Skeletal muscle tissue (tissue), 4 donors: Measurements from ENCODE around the gene KCNT1. TPM values are rescaled to one million over a fixed set of nuclear protein-coding genes. Genes with fewer than 3 reads are reported as not detected.
A peak's percentile ranks its signal among the peaks of the same experiment; 100 is the strongest.

Source experiments
- H3K27ac ChIP-seq: one replicate; pipeline ENCODE4 v1.7.0; 2013; ENCODE audit warnings: mild to moderate bottlenecking, low read depth, low read length, inconsistent platforms
- H3K27me3 ChIP-seq, 3 donors: one replicate each; pipeline ENCODE4 v1.7.0; 2013; ENCODE audit warnings: low read length in 3 of 3; ENCODE audit not compliant: control insufficient read depth in 3 of 3, insufficient read depth in 3 of 3
- H3K36me3 ChIP-seq, 3 donors: one replicate each; pipeline ENCODE4 v1.7.0; 2013; ENCODE audit warnings: low read length in 3 of 3; ENCODE audit not compliant: control insufficient read depth in 3 of 3, insufficient read depth in 3 of 3
- H3K4me1 ChIP-seq, 3 donors: one replicate each; pipeline ENCODE4 v1.7.0; 2013; ENCODE audit warnings: low read length in 3 of 3, mild to moderate bottlenecking in 3 of 3; ENCODE audit not compliant: control insufficient read depth in 3 of 3, insufficient read depth in 3 of 3
- H3K4me3 ChIP-seq, 3 donors: one replicate each; pipeline ENCODE4 v1.7.0; 2013; ENCODE audit warnings: low read length in 3 of 3
- H3K9ac ChIP-seq, 3 donors: one replicate each; pipeline ENCODE4 v1.7.0; 2013; ENCODE audit warnings: low read length in 3 of 3, mild to moderate bottlenecking in 3 of 3, moderate library complexity in 2 of 3, low read depth in 1 of 3
- H3K9me3 ChIP-seq, 3 donors: one replicate each; pipeline ENCODE4 v1.7.0; 2013; ENCODE audit warnings: low read length in 3 of 3; ENCODE audit not compliant: control insufficient read depth in 3 of 3
- total RNA-seq: library from RNA; depleted of rRNA; stranded (reverse); fragments of >200 nt; gene quantifications from one replicate; pipeline ENCODE4 v1.2.3, GENCODE V29; 2014
- donor health status: Osteomylitis.

Gene KCNT1
- total RNA-seq, 1 donor from 2014 or later, result 1.6 TPM

DNA sequence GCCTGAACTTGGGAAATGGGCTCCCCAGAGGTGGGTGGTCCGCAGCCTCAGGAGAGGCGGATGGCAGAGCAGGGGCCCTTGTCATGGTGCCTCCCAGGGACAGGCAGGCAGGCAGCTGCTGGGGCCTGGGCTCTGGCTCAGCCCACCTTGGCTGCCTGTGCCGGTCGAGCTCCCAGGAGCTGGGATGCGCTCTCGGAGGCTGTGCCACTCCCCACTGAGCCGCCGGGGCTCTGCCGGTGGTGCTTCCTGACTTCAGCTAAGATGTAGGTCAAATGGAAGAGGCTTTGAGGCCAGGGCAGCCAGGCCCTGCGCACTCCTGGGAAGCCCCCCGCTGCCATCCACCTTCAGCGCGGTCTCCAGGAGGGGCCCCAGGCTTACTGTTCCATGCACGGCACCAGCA is 41.0 kb downstream of the KCNT1 start:
- H3K36me3 ChIP-seq, result no peaks in the 10 kb centered on the region
- H3K27me3 ChIP-seq, result peaks cover 4 to 13% (median 5%) of the 10 kb centered on the region in 3 donors
- peak overlapping the region; percentile 77 for H3K27ac ChIP-seq
- peaks cover 35 to 61% (median 47%) of the 10 kb centered on the region in 3 donors for H3K4me1 ChIP-seq
- no peaks in the 10 kb centered on the region for H3K9me3 ChIP-seq
- H3K9ac ChIP-seq, result peak overlapping the region in 2 of 3 donors; percentile 72 to 90
- H3K4me3 ChIP-seq, result no peak overlapping the region

DNA sequence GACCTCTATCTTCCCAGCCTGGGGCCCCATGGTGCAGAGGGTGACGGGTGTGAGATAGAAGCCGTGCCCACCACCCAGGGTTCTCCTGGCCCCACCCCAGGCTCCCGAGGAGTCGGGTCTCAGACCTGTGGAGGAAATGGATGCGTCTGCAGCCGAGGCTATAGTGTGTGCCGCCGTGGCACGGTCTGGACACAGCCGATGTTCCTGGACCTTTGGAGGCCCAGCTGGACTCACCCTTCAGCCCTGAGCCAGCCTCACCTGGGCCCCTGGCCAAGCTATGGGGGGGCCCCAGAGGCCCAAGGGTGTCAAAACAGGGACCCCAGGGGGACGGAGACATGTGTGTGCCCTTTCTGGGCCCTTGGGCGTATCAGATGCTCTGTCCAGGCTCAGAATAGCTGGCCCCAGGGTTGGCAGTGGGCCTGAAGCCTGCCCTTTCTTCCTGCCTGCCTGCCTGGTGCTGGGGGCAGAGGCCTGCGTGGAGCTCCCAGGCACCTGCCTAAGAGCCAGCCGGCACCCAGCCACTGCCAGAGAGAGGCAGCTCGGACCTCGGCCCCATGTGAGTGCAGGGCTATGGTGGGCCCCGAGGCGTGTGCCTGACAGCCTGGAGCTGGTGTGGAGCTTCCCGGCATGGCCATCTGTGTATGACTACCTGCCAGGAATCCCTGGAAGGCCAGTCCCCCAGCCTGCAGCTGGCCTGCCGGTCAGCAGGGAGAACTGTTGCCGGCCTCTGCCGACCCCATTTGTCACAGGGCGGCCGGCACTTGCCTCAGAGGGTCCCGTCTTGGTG is 41.8 kb downstream of the KCNT1 start:
- Histone ChIP-seq H3K9me3 (no peaks in the 10 kb centered on the region), H3K27me3 (peaks cover 0 to 6% (median 0%) of the 10 kb centered on the region in 3 donors), H3K36me3 (no peaks in the 10 kb centered on the region), H3K4me1 (peaks cover 35 to 66% (median 50%) of the 10 kb centered on the region in 3 donors), H3K4me3 (peak overlapping the region; percentile 30 to 76 (median 71)), H3K27ac (peak overlapping the region; percentile 77), H3K9ac (peak overlapping the region; percentile 72 to 90 (median 77))

DNA sequence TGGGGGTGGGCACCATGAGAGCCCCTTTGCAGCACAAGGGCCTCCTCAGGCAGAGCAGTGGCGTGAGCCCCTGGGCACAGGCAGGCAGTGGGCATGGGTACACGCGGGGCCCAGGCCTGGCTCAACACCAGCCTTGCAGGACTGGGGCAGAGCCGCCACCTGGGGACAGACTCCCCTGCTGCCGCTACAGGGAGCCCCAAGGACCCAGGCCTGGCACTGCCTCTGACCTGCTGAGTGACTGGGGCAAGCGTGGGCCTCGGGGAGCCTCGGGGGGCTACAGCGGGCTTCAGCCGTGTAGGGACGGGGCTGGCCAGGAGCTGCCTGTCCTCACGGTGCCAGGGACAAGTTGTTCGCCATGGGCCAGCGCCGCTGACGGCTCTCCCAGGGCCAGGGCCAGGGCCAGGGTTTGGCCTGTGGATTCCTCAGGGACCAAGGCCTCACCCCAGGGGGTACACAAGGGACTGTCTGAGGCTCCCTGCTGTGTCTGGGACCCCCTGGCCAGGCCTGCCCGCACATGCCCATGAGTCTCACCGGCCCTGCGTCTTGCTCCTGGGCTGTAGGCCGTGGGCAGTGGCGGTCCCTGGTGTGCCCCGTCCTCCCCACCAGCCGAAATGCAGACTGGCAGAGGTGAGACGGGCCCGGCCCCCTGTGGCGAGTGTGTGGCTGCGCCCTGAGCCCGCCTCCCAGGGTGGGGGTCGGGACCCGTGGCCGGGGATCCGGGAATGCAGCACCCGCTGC is 42.5 kb downstream of the KCNT1 start:
- peak overlapping the region; percentile 30 to 76 (median 71) for H3K4me3 ChIP-seq
- peak overlapping the region; percentile 72 to 90 (median 77) for H3K9ac ChIP-seq
- no peaks in the 10 kb centered on the region for H3K9me3 ChIP-seq
- peaks cover 0 to 6% (median 0%) of the 10 kb centered on the region in 3 donors for H3K27me3 ChIP-seq
- H3K27ac ChIP-seq, result peak overlapping the region; percentile 77
- H3K36me3 ChIP-seq, result no peaks in the 10 kb centered on the region
- peaks cover 35 to 69% (median 56%) of the 10 kb centered on the region in 3 donors for H3K4me1 ChIP-seq

DNA sequence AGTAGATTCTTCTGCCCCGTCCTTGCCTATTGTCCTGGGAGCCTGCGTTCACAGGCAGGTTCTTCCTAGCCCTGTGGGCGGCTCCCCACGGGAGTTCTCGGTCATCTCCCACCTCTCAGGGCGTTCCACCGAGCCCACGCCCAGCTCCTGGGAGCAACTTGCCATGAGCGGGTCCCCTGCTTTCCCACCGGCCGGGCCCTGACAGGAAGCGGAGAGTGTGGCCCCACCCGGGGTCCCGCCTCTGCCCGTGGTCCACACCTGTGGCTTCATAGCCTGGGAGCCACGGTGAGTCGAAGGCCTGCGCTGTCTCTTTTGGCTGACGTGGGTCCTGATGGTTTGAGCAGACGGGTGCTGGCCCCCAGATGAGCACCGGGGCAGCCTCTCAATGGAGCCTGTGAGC is 43.2 kb downstream of the KCNT1 start:
- Histone ChIP-seq H3K36me3 (no peaks in the 10 kb centered on the region), H3K9me3 (no peaks in the 10 kb centered on the region), H3K27me3 (peaks cover 0 to 1% (median 0%) of the 10 kb centered on the region in 3 donors), H3K4me3 (peak overlapping the region in 2 of 3 donors; percentile 71 to 76), H3K9ac (peak overlapping the region in 2 of 3 donors; percentile 72 to 90), H3K4me1 (peaks cover 30 to 69% (median 57%) of the 10 kb centered on the region in 3 donors), H3K27ac (peak overlapping the region; percentile 77)

DNA sequence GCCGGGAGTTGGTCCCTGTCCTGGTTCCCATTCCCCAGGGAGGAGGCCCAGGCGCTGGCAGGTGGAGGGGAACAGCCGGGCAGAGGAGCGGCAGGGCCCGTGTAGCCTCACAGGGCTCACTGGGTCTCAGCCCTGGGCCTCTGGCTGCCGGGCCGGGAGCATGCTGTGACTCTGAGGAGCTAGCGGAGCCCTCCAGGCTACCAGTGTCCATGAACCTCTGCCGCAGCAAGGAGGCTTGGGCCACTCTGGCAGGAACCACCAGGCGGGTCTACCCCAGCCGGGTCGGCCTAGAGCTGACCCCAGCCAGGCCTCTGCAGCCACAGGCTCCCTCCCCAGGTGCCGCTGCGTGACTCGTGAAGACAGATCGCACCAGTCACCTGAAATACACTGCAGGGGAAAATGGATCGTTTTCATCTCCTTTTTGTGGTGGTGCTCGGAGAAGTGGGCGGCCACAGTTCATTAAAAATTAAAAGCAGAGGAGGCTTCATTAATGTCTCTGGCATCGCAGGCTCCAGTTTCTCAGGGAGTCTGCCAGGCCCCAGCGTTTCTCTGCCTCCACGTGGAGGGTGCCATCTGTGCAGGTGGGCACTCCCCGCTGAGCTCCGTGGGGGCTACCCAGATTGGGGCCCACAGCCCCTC is 43.8 kb downstream of the KCNT1 start:
- no peaks in the 10 kb centered on the region for H3K27me3 ChIP-seq
- H3K9ac ChIP-seq, result no peak overlapping the region
- H3K4me1 ChIP-seq, result peaks cover 24 to 64% (median 53%) of the 10 kb centered on the region in 3 donors
- no peaks in the 10 kb centered on the region for H3K36me3 ChIP-seq
- H3K4me3 ChIP-seq, result peak overlapping the region in 1 of 3 donors; percentile 27
- no peaks in the 10 kb centered on the region for H3K9me3 ChIP-seq
- H3K27ac ChIP-seq, result no peak overlapping the region

DNA sequence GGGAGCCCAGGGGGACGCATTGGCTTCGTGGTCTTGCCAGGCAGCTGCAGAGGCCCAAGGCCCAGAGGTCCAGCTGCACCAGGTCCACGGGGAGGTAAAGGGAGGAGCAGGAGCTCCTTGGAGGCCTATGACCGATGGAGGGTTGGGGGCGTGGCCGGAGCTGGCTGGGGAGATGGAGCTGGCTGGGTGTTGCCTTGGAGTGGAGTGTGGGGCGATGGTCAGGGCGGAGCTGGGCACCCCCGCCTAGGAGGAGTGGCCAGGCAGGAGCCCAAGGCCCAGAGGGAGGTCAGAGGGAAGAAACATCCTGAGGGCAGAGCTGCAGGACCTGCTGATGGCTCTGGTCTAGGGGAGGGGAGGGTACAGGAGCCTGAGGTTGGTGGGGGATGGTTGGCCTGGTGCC is 44.6 kb downstream of the KCNT1 start:
- H3K36me3 ChIP-seq, result no peaks in the 10 kb centered on the region
- H3K4me1 ChIP-seq, result peaks cover 21 to 57% (median 46%) of the 10 kb centered on the region in 3 donors
- H3K9me3 ChIP-seq, result no peaks in the 10 kb centered on the region
- no peaks in the 10 kb centered on the region for H3K27me3 ChIP-seq
- H3K4me3 ChIP-seq, result no peak overlapping the region
- H3K9ac ChIP-seq, result peak overlapping the region in 1 of 3 donors; percentile 20
- H3K27ac ChIP-seq, result no peak overlapping the region

DNA sequence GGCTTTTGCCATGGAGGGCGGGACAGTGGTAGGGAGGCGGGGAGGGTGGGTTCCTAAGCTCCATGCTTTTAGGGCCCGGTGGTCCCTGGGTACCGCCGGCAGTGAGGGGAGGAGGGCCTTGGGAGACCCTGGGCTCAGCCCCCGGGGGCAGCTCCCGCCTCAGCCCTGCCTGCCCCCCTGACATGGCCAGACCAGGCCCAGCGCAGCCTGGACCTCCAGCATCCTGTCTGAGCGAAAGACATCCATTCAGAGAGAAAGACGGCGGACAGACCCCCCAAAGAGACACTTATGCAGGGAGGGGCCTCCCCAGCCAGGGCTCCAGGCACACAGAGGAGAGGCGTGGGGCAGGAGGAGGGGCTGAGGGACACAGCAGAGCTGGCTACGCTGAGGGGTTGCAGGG is 45.3 kb downstream of the KCNT1 start:
- H3K27ac ChIP-seq, result no peak overlapping the region
- H3K27me3 ChIP-seq, result no peaks in the 10 kb centered on the region
- peaks cover 21 to 52% (median 46%) of the 10 kb centered on the region in 3 donors for H3K4me1 ChIP-seq
- H3K36me3 ChIP-seq, result no peaks in the 10 kb centered on the region
- no peak overlapping the region for H3K4me3 ChIP-seq
- no peaks in the 10 kb centered on the region for H3K9me3 ChIP-seq
- H3K9ac ChIP-seq, result no peak overlapping the region

DNA sequence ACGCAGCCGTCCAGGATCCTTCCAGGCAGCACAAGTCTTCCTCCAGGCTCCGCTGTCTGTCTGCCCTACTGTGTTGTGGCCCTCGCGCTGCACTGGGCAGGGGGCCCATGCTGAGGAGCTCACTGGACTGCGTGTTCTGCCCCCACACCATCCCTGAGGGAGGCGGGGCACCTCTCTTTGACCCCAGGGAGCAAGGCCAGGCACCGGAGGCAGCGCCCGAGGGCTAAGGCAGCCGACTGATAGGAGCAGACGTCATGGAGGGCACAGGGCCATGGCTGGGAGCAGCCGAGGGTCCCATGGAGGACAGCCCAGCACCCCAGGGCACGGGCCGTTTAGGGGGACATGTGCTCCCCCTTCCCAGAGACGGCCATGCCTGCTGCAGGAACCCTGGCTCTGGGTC is 46.7 kb downstream of the KCNT1 start:
- Histone ChIP-seq H3K9me3 (no peaks in the 10 kb centered on the region), H3K9ac (no peak overlapping the region), H3K27me3 (no peaks in the 10 kb centered on the region), H3K4me3 (no peak overlapping the region), H3K36me3 (no peaks in the 10 kb centered on the region), H3K4me1 (peaks cover 16 to 41% (median 39%) of the 10 kb centered on the region in 3 donors), H3K27ac (no peak overlapping the region)

DNA sequence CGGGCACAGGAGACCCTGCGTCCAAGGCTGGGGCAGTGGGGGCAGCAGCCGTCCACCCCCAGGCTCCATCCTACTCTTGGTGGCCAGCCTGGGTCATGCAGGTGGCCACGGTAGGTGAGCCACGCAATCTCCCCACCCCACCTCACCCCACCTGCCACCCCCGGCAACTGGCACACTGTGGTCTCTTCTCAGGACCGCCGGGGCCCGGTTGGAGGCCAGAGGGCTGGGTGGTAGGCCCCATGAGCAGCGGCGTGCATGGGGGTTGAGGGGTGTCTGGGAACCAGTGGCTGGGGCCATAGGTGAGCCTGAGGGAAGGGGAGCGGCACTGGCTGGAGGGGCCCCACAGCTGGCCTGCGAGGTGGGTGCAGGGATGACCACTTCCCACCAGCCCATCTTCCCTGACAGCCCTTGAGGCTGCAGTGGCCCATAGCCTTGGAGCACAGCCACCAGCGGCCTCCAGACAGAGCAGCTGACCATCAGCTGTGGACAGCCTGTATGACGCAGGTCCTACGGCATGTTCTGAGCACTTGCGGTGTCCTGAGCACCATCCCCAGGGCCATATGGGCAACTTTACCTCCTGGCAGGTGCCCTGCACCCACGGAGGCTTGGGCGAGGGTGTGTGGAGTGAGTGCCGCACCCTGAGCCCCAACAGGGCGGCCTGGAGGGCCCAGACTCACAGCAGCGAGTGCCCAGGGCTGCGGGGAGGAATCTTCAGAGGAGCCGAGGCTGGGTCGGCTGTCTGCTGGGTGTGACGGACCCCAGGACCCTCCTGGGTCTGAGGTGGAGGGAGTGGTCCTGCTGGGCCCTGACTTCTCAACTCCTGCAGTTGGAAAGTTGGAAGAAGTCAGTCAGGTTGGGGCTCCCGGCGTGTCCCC is 47.4 kb downstream of the KCNT1 start:
- H3K4me3 ChIP-seq, result no peak overlapping the region
- no peaks in the 10 kb centered on the region for H3K27me3 ChIP-seq
- no peak overlapping the region for H3K9ac ChIP-seq
- peaks cover 10 to 34% (median 32%) of the 10 kb centered on the region in 3 donors for H3K4me1 ChIP-seq
- no peak overlapping the region for H3K27ac ChIP-seq
- H3K9me3 ChIP-seq, result no peaks in the 10 kb centered on the region
- H3K36me3 ChIP-seq, result no peaks in the 10 kb centered on the region
